ENCODE data around the gene CDC73. TPM values are rescaled to one million over a fixed set of nuclear protein-coding genes. Genes with fewer than 3 reads are reported as not detected.
A peak's percentile ranks its signal among the peaks of the same experiment; 100 is the strongest.

CDC73 gene
- total and polyA plus RNA-seq, 2 of the 13 experiments (the other 11 are each of a cell fraction or from before 2014, with no cell fraction given), result 20.2 to 26.3 TPM

- no TSS peak for BruUV-seq (replicated peaks)
- 78% methylated on average over 1 of the region's 1 CpG for WGBS (ENCODE audit: low lambda C conversion rate)
- no peaks in the 10 kb centered on the region for H3K36me3 ChIP-seq (replicated peaks in 1 of 2; ENCODE audit: control insufficient read depth in 1 of 2, insufficient read depth in 2 of 2, low read length in 2 of 2)
- H3K4me3 ChIP-seq (replicated peaks in 1 of 3; ENCODE audit: insufficient read depth in 1 of 3, low read depth in 2 of 3, low read length in 3 of 3), result no peak overlapping the region
- intact Hi-C loops (cut with micrococcal nuclease; ENCODE audit: unreplicated experiment) (no loop called here), in situ Hi-C loops (cut with HindIII; ENCODE audit: extremely low pct_ligation_motif_present, low pct_unique_long_range_greater_than_20kb) (no loop called here)
- H3K27ac ChIP-seq (ENCODE audit: extremely low read length, insufficient read depth, low read length), result no peak overlapping the region
- no peak overlapping the region for H3K9ac ChIP-seq (ENCODE audit: insufficient read depth, low read depth, low read length)
- ChIA-PET POLR2A (no interaction called here), CTCF (ENCODE audit: low intra/inter-chr PET ratio, low total read pairs) (no interaction called here)
- H3K4me1 ChIP-seq (ENCODE audit: insufficient read depth, low read length), result no peaks in the 10 kb centered on the region
- FAIRE-seq (no peak), ATAC-seq (no peak), DNase-seq (ENCODE audit: low spot score) (no peak)
- H3K27me3 ChIP-seq (ENCODE audit: control insufficient read depth in 1 of 2, insufficient read depth in 2 of 2, low read length in 2 of 2), result no peaks in the 10 kb centered on the region
- H2AFZ ChIP-seq (ENCODE audit: low read length), result no peak overlapping the region
- TF ChIP-seq CSRNP2 (CRISPR knock-in tag; conservative IDR thresholded peaks at IDR 0.05; ENCODE audit: low read depth), result no peak
- TF ChIP-seq KDM2A (CRISPR knock-in tag; IDR thresholded peaks at IDR 0.05; ENCODE audit: borderline replicate concordance, low read depth), result no peak
- TF ChIP-seq CEBPB (IDR thresholded peaks at IDR 0.05; ENCODE audit: borderline replicate concordance, low read depth, low read length), result 0 out of 2 replicates have a peak, but pooled peaks have one; percentile 15
- H3K4me2 ChIP-seq (ENCODE audit: low read depth, low read length), result no peak overlapping the region
- H4K20me1 ChIP-seq (ENCODE audit: insufficient read depth, low read length), result no peaks in the 10 kb centered on the region
- H3K79me2 ChIP-seq (ENCODE audit: insufficient read depth, low read length), result peaks cover 8% of the 10 kb centered on the region
- H3K9me3 ChIP-seq (ENCODE audit: low read length), result no peaks in the 10 kb centered on the region
Measured at GRCh38 chr1:193176113-193176512, 54.3 kb downstream of the CDC73 start.

- H4K20me1 ChIP-seq (ENCODE audit: insufficient read depth, low read length), result no peaks in the 10 kb centered on the region
- H3K27me3 ChIP-seq (ENCODE audit: control insufficient read depth in 1 of 2, insufficient read depth in 2 of 2, low read length in 2 of 2), result no peaks in the 10 kb centered on the region
- FAIRE-seq (no peak), ATAC-seq (no peak), DNase-seq (ENCODE audit: low spot score) (no peak)
- H3K9me3 ChIP-seq (ENCODE audit: low read length), result no peaks in the 10 kb centered on the region
- no peak overlapping the region for H2AFZ ChIP-seq (ENCODE audit: low read length)
- POLR2A ChIA-PET, result no interaction called here
- no peak overlapping the region for H3K9ac ChIP-seq (ENCODE audit: insufficient read depth, low read depth, low read length)
- H3K36me3 ChIP-seq (replicated peaks in 1 of 2; ENCODE audit: control insufficient read depth in 1 of 2, insufficient read depth in 2 of 2, low read length in 2 of 2), result no peaks in the 10 kb centered on the region
- BruUV-seq (replicated peaks), result no TSS peak
- peaks cover 11% of the 10 kb centered on the region for H3K79me2 ChIP-seq (ENCODE audit: insufficient read depth, low read length)
- H3K4me2 ChIP-seq (ENCODE audit: low read depth, low read length), result no peak overlapping the region
- no peak overlapping the region for H3K4me3 ChIP-seq (replicated peaks in 1 of 3; ENCODE audit: insufficient read depth in 1 of 3, low read depth in 2 of 3, low read length in 3 of 3)
- CTCF ChIA-PET (ENCODE audit: low intra/inter-chr PET ratio, low total read pairs), result no interaction called here
- intact Hi-C loops (cut with micrococcal nuclease; ENCODE audit: unreplicated experiment), result no loop called here
- H3K4me1 ChIP-seq (ENCODE audit: insufficient read depth, low read length), result no peaks in the 10 kb centered on the region
- no peak overlapping the region for H3K27ac ChIP-seq (ENCODE audit: extremely low read length, insufficient read depth, low read length)
- in situ Hi-C loops (cut with HindIII; ENCODE audit: extremely low pct_ligation_motif_present, low pct_unique_long_range_greater_than_20kb), result no loop called here
- no peak for TF ChIP-seq ATF3 (CRISPR knock-in tag; IDR thresholded peaks at IDR 0.05)
- no peak for TF ChIP-seq ZNF138 (CRISPR knock-in tag; IDR thresholded peaks at IDR 0.05; ENCODE audit: low read depth)
- TF ChIP-seq SP4 (CRISPR knock-in tag; IDR thresholded peaks at IDR 0.05), result no peak
- no peak for TF ChIP-seq FOXP1 (IDR thresholded peaks at IDR 0.05)
- TF ChIP-seq FOXP1 (CRISPR knock-in tag; IDR thresholded peaks at IDR 0.05), result no peak
- TF ChIP-seq NFATC3 (CRISPR knock-in tag; IDR thresholded peaks at IDR 0.05), result no peak
- TF ChIP-seq NAIF1 (CRISPR knock-in tag; IDR thresholded peaks at IDR 0.05; ENCODE audit: borderline replicate concordance), result no peak
- TF ChIP-seq SNAPC2 (CRISPR knock-in tag; IDR thresholded peaks at IDR 0.05), result no peak
Measured at GRCh38 chr1:193176788-193177187, 55.0 kb downstream of the CDC73 start.

Data from HepG2 (cell line).